ENCODE data around the gene CD63. TPM values are rescaled to one million over a fixed set of nuclear protein-coding genes. Genes with fewer than 3 reads are reported as not detected.

CD63 gene
- total RNA-seq, 1 experiment from 2014 or later: 581 TPM

DNA sequence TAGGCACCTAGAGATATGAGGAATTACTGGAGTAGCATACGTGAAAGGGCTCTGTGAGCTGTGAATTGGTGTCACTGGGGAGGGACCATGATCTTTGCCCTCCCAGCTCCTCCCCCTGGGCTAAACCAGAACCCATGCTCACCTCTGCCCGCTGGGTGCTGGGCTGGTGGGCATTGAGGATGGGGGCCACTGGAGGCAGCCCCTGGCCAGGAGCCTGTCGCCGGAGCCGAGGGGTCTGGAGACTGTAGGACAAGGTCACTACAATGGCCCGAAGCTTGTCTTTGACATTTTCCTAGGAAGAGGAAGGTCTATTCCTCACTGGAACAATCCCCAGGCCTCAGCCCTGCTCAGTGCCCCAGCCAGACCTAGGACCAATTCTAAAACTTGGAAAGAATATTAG is 32.7 kb downstream of the CD63 start:
- TF ChIP-seq, protein P1, sequence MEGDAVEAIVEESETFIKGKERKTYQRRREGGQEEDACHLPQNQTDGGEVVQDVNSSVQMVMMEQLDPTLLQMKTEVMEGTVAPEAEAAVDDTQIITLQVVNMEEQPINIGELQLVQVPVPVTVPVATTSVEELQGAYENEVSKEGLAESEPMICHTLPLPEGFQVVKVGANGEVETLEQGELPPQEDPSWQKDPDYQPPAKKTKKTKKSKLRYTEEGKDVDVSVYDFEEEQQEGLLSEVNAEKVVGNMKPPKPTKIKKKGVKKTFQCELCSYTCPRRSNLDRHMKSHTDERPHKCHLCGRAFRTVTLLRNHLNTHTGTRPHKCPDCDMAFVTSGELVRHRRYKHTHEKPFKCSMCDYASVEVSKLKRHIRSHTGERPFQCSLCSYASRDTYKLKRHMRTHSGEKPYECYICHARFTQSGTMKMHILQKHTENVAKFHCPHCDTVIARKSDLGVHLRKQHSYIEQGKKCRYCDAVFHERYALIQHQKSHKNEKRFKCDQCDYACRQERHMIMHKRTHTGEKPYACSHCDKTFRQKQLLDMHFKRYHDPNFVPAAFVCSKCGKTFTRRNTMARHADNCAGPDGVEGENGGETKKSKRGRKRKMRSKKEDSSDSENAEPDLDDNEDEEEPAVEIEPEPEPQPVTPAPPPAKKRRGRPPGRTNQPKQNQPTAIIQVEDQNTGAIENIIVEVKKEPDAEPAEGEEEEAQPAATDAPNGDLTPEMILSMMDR (conservative IDR thresholded peaks at IDR 0.05): no peak
- Histone ChIP-seq H3K18ac (ENCODE audit: insufficient read length, low read depth, low read length) (no peak overlapping the region), H3K23ac (ENCODE audit: insufficient read length, low read depth, low read length) (no peak overlapping the region), H3K27me3 (ENCODE audit: insufficient read depth, low read length) (no peaks in the 10 kb centered on the region; the same call in 1 of the 2 replicates), H3T11ph (ENCODE audit: low read length) (no peak overlapping the region), H2AK5ac (ENCODE audit: insufficient read length, low read length) (no peak overlapping the region), H3K23me2 (ENCODE audit: insufficient read length, low read depth, low read length, poor library complexity, severe bottlenecking) (no peaks in the 10 kb centered on the region), H3K4me2 (ENCODE audit: insufficient read depth, insufficient read length, low read length) (no peak overlapping the region), H2BK12ac (ENCODE audit: insufficient read length, low read depth, low read length) (no peak overlapping the region), H4K20me1 (ENCODE audit: control insufficient read depth, insufficient read depth, insufficient read length) (no peaks in the 10 kb centered on the region), H3K79me1 (ENCODE audit: insufficient read depth, low read depth, low read length, poor library complexity, severe bottlenecking) (no peaks in the 10 kb centered on the region), H3K9me3 (ENCODE audit: control insufficient read depth, low read depth, low read length) (no peaks in the 10 kb centered on the region), H3K79me2 (ENCODE audit: insufficient read depth, low read length) (no peaks in the 10 kb centered on the region), H3K27ac (ENCODE audit: insufficient read length, low read depth, low read length) (no peak overlapping the region), H4K5ac (ENCODE audit: insufficient read length, low read depth, low read length) (no peak overlapping the region), H4K91ac (ENCODE audit: insufficient read length, low read depth, low read length) (no peak overlapping the region), H3K14ac (ENCODE audit: insufficient read depth, low read length) (no peak overlapping the region), H2AFZ (ENCODE audit: low read length) (no peak overlapping the region), H3K4ac (ENCODE audit: low read depth, low read length) (no peak overlapping the region), H3K56ac (ENCODE audit: insufficient read length, low read depth, low read length) (no peak overlapping the region), H4K8ac (replicated peaks; ENCODE audit: insufficient read length, low read depth, low read length) (no peak overlapping the region), H2BK120ac (ENCODE audit: low read depth, low read length, poor library complexity, severe bottlenecking) (no peak overlapping the region), H2BK5ac (ENCODE audit: insufficient read length, low read length) (no peak overlapping the region), H2BK15ac (ENCODE audit: low read depth, low read length) (no peak overlapping the region), H3K9ac (ENCODE audit: extremely low read depth, insufficient read length, low read length) (no peak overlapping the region), H3K4me1 (ENCODE audit: insufficient read depth, low read length) (no peaks in the 10 kb centered on the region), H2BK20ac (ENCODE audit: low read depth, low read length, poor library complexity, severe bottlenecking) (no peak overlapping the region)
- peaks cover 30 to 53% (median 46%) of the 10 kb centered on the region in 3 experiments for H3K36me3 Mint-ChIP-seq (ENCODE audit: insufficient read depth in 1 of 3, low read depth in 3 of 3)
- H3K4me3 Mint-ChIP-seq: no peak overlapping the region
- no peaks in the 10 kb centered on the region for H3K4me1 Mint-ChIP-seq
- H3K9me3 Mint-ChIP-seq: no peaks in the 10 kb centered on the region
- DNase-seq: no peak
- H3K27ac Mint-ChIP-seq: no peak overlapping the region
- WGBS (ENCODE audit: extremely low coverage, insufficient read length, low lambda C conversion rate): no CpG with 5 or more reads among the region's 6 CpGs
- H3K27me3 Mint-ChIP-seq (ENCODE audit: low read depth): no peaks in the 10 kb centered on the region

Measured in H9 (cell line).